Type B pancreatic cell (in vitro differentiated cells): Measurements from ENCODE around the gene FILIP1. TPM values are rescaled to one million over a fixed set of nuclear protein-coding genes. Genes with fewer than 3 reads are reported as not detected.

Experiments used
- DNase-seq: peaks from one replicate; pipeline ENCODE4 v3.0.0; 2021; ENCODE audit warnings: mixed read lengths; ENCODE audit not compliant: unreplicated experiment; ENCODE audit errors: extremely low spot score
- H3K27ac Mint-ChIP-seq: 2 replicates; pipeline ENCODE4 v1.8.0; 2021; ENCODE audit warnings: mild to moderate bottlenecking, mixed read lengths
- H3K27me3 Mint-ChIP-seq: 2 replicates; pipeline ENCODE4 v1.8.0; 2021; ENCODE audit warnings: mixed read lengths
- H3K36me3 Mint-ChIP-seq: 2 replicates; pipeline ENCODE4 v1.8.0; 2021; ENCODE audit warnings: mixed read lengths
- H3K4me1 Mint-ChIP-seq: one replicate; pipeline ENCODE4 v1.8.0; 2021; ENCODE audit warnings: mixed read lengths; ENCODE audit not compliant: unreplicated experiment
- H3K4me3 Mint-ChIP-seq: 2 replicates; pipeline ENCODE4 v1.8.0; 2021; ENCODE audit warnings: mild to moderate bottlenecking, mixed read lengths
- H3K9me3 Mint-ChIP-seq: 2 replicates; pipeline ENCODE4 v1.8.0; 2021; ENCODE audit warnings: mixed read lengths
- total RNA-seq: library from RNA; stranded (reverse); gene quantifications from 2 replicates; pipeline ENCODE4 v1.2.1, GENCODE V29; 2021; ENCODE audit warnings: low replicate concordance
- TF ChIP-seq, protein P1 (sequence below): fragments of 200-600 bp; sonication (generic); conservative IDR thresholded peaks from 2 replicates; pipeline ENCODE4 v1.5.0; 2021; ENCODE audit warnings: antibody characterized with exemption, mild to moderate bottlenecking

FILIP1 gene
- total RNA-seq, 1 donor from 2014 or later = 5.0 TPM

DNA sequence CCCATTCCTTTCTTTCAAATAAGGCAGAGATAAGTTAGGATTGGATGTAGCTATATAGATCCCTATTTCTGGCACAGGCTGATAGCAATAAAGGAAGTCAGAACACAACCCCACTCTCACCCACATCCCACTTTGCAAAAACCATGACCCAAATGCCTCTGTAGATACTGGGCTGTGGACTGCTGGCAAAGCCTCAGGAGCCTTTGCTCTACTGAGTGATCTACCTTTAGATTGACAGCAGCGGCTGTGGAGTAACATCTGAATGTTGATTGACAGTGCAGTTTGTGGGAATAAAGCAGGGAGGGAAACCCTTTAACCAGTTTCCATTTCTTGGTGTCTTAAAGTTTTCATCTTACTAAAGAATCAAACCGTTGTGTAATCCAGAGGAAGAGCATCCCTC, 202.3 kb downstream of the FILIP1 start:
- Mint-ChIP-seq H3K27ac (no peak overlapping the region), H3K36me3 (peaks cover 3% of the 10 kb centered on the region), H3K27me3 (no peaks in the 10 kb centered on the region), H3K4me1 (peaks cover 23% of the 10 kb centered on the region), H3K9me3 (peaks cover 3% of the 10 kb centered on the region), H3K4me3 (no peak overlapping the region)
- TF ChIP-seq, protein P1, sequence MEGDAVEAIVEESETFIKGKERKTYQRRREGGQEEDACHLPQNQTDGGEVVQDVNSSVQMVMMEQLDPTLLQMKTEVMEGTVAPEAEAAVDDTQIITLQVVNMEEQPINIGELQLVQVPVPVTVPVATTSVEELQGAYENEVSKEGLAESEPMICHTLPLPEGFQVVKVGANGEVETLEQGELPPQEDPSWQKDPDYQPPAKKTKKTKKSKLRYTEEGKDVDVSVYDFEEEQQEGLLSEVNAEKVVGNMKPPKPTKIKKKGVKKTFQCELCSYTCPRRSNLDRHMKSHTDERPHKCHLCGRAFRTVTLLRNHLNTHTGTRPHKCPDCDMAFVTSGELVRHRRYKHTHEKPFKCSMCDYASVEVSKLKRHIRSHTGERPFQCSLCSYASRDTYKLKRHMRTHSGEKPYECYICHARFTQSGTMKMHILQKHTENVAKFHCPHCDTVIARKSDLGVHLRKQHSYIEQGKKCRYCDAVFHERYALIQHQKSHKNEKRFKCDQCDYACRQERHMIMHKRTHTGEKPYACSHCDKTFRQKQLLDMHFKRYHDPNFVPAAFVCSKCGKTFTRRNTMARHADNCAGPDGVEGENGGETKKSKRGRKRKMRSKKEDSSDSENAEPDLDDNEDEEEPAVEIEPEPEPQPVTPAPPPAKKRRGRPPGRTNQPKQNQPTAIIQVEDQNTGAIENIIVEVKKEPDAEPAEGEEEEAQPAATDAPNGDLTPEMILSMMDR = no peak
- no peak for DNase-seq

DNA sequence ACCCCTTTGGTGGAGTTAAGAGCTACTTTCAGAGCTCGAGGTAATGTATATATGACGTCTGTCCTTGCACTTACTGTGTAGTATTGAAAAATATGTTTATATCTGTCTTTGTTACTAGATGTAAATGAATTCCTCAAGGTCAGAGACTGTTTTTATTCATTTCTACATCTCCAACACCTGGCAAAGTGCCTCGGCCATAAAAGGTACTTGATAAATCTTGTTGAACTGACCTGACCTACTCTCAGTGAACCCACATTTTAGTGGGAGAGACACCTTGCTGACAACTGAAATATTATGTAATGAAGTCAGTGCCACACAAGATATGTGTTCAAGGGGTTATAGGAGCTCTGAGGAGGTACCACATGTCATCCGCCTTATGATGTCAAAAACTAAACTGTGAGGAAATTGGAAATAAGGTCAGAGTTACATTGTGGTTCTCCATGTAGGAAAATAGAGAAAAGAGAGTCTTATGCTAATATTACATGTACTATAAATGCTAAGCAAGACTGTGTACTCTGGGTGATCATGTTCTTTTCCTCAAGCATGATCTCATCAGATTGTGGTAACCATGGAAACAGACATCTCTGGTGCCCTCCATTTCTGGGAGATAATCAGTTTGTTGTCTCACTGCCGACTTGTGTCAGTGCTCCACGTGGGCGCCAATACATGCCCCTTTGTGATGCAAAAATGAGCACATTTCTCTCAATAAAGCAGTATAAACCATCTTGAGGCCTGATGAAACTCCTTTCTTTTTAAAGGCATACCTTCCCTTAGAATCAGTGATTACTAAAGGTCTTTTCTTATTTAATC, 203.3 kb downstream of the FILIP1 start:
- no peak for DNase-seq
- Mint-ChIP-seq H3K27me3 (no peaks in the 10 kb centered on the region), H3K4me3 (peak overlapping the region; percentile 68), H3K4me1 (peaks cover 25% of the 10 kb centered on the region), H3K36me3 (peaks cover 3% of the 10 kb centered on the region), H3K27ac (peak overlapping the region; percentile 92), H3K9me3 (peaks cover 3% of the 10 kb centered on the region)
- TF ChIP-seq, protein P1 = no peak

DNA sequence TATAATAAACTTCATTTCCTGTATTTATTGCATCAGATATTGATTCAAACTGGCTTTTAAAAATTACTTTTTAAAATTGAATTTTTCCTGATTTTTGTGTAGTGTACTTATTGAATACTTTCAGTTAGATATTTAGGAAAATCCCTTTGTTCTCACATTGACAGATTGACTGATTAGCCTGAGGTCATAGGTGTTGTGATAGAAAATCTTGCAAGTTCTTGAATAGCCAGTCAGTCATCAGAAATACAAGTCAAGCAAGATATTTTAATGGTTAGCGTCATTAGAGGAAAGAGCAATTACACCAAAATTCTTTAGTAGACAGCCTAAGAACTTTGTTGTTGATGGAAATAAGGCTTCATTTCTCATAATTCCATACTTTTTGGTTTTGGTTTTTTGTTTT, 205.6 kb downstream of the FILIP1 start:
- no peak overlapping the region for H3K27ac Mint-ChIP-seq
- TF ChIP-seq, protein P1 = no peak
- H3K4me3 Mint-ChIP-seq = no peak overlapping the region
- peaks cover 25% of the 10 kb centered on the region for H3K4me1 Mint-ChIP-seq
- H3K36me3 Mint-ChIP-seq = peaks cover 3% of the 10 kb centered on the region
- no peaks in the 10 kb centered on the region for H3K27me3 Mint-ChIP-seq
- DNase-seq = no peak
- peaks cover 3% of the 10 kb centered on the region for H3K9me3 Mint-ChIP-seq

DNA sequence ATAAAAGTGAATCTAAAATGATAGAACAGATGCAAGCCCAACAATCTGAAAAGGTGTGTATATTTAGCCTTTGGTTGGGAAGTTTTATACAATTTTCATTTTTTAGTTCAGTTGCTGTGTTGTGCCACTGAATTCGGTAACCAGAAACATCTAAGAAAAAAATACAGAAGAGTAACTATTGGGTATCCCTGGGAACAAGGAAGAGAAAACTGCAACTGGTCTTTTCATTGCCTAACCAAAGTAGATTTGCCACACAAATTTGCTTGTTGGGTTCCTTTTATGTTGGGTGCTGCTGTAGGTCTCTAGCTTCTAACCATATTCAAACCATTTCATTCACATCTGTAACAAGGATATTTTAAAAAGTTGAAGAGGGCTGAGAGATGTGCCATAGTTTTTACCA, 206.2 kb downstream of the FILIP1 start:
- Mint-ChIP-seq H3K27ac (no peak overlapping the region), H3K9me3 (peaks cover 3% of the 10 kb centered on the region), H3K4me1 (peaks cover 28% of the 10 kb centered on the region), H3K36me3 (peaks cover 3% of the 10 kb centered on the region), H3K27me3 (no peaks in the 10 kb centered on the region), H3K4me3 (no peak overlapping the region)
- no peak for DNase-seq
- TF ChIP-seq, protein P1 = no peak

DNA sequence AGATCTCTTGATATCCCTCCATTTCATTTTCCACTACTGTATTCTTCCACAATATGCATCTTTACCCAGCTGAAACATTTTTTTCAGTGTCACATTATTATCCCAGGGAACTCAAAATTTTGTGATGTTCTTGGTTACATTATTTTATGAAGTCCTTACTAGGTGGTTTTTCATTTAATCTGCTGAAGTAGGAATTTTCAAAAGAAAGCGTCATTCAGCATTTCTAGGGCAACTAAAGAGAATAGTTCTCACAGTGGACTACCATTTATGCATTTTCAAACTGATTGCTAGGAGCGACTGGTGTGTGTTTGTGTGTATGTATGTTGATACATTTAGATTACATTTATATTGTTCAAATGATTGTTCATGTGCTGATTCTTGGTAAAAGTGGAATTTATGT, 206.6 kb downstream of the FILIP1 start:
- H3K4me3 Mint-ChIP-seq = no peak overlapping the region
- H3K9me3 Mint-ChIP-seq = peaks cover 3% of the 10 kb centered on the region
- H3K36me3 Mint-ChIP-seq = peaks cover 3% of the 10 kb centered on the region
- H3K27ac Mint-ChIP-seq = no peak overlapping the region
- H3K4me1 Mint-ChIP-seq = peaks cover 30% of the 10 kb centered on the region
- DNase-seq = no peak
- H3K27me3 Mint-ChIP-seq = no peaks in the 10 kb centered on the region
- TF ChIP-seq, protein P1 = no peak
